ENCODE data around the gene FHOD3. TPM values are rescaled to one million over a fixed set of nuclear protein-coding genes. Genes with fewer than 3 reads are reported as not detected.

The FHOD3 gene
- total and polyA plus RNA-seq, 2 of the 13 experiments (the other 11 are each of a cell fraction or from before 2014, with no cell fraction given) = 0.07 TPM; not detected in 1

GRCh38 chr18:36709315-36709714 is 411.8 kb downstream of the FHOD3 start:
- BruUV-seq (replicated peaks) = no TSS peak
- 14% methylated on average over 5 of the region's 6 CpGs for WGBS (ENCODE audit: low lambda C conversion rate)
- Histone ChIP-seq H3K9me3 (ENCODE audit: low read length) (no peaks in the 10 kb centered on the region), H2AFZ (ENCODE audit: low read length) (no peak overlapping the region), H3K27ac (ENCODE audit: extremely low read length, insufficient read depth, low read length) (no peak overlapping the region), H3K36me3 (replicated peaks in 1 of 2; ENCODE audit: control insufficient read depth in 1 of 2, insufficient read depth in 2 of 2, low read length in 2 of 2) (no peaks in the 10 kb centered on the region), H3K4me2 (ENCODE audit: low read depth, low read length) (no peak overlapping the region), H3K27me3 (ENCODE audit: control insufficient read depth in 1 of 2, insufficient read depth in 2 of 2, low read length in 2 of 2) (peaks cover 7 to 28% of the 10 kb centered on the region in 2 experiments; a peak in 4 of 5 replicates), H4K20me1 (ENCODE audit: insufficient read depth, low read length) (no peaks in the 10 kb centered on the region), H3K4me3 (replicated peaks in 1 of 3; ENCODE audit: insufficient read depth in 1 of 3, low read depth in 2 of 3, low read length in 3 of 3) (no peak overlapping the region), H3K79me2 (ENCODE audit: insufficient read depth, low read length) (no peaks in the 10 kb centered on the region), H3K9ac (ENCODE audit: insufficient read depth, low read depth, low read length) (no peak overlapping the region), H3K4me1 (ENCODE audit: insufficient read depth, low read length) (no peaks in the 10 kb centered on the region)
- intact Hi-C loops (cut with micrococcal nuclease; ENCODE audit: unreplicated experiment) (no loop called here), in situ Hi-C loops (cut with HindIII; ENCODE audit: extremely low pct_ligation_motif_present, low pct_unique_long_range_greater_than_20kb) (no loop called here)
- TF ChIP-seq NPAS2 (CRISPR knock-in tag; IDR thresholded peaks at IDR 0.05; ENCODE audit: borderline replicate concordance) (no peak), ZNF510 (CRISPR knock-in tag; IDR thresholded peaks at IDR 0.05; ENCODE audit: low read depth) (no peak), PLSCR1 (CRISPR knock-in tag; IDR thresholded peaks at IDR 0.05; ENCODE audit: borderline replicate concordance) (no peak), ZNF782 (CRISPR knock-in tag; IDR thresholded peaks at IDR 0.05; ENCODE audit: borderline replicate concordance) (no peak), ZNF75D (CRISPR knock-in tag; IDR thresholded peaks at IDR 0.05; ENCODE audit: borderline replicate concordance) (no peak), SCMH1 (CRISPR knock-in tag; IDR thresholded peaks at IDR 0.05; ENCODE audit: borderline replicate concordance) (no peak), MYPOP (CRISPR knock-in tag; IDR thresholded peaks at IDR 0.05) (no peak), HDAC2 (CRISPR knock-in tag; IDR thresholded peaks at IDR 0.05) (no peak), ELF1 (CRISPR knock-in tag; IDR thresholded peaks at IDR 0.05) (no peak)
- TF ChIP-seq, protein P1, sequence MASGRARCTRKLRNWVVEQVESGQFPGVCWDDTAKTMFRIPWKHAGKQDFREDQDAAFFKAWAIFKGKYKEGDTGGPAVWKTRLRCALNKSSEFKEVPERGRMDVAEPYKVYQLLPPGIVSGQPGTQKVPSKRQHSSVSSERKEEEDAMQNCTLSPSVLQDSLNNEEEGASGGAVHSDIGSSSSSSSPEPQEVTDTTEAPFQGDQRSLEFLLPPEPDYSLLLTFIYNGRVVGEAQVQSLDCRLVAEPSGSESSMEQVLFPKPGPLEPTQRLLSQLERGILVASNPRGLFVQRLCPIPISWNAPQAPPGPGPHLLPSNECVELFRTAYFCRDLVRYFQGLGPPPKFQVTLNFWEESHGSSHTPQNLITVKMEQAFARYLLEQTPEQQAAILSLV (CRISPR knock-in tag; IDR thresholded peaks at IDR 0.05; ENCODE audit: borderline replicate concordance) = no peak
- CTCF ChIA-PET (ENCODE audit: low intra/inter-chr PET ratio, low total read pairs) = no interaction called here
- ATAC-seq (no peak), DNase-seq (ENCODE audit: low spot score) (no peak), FAIRE-seq (no peak)
- POLR2A ChIA-PET = no interaction called here

Data from HepG2 (cell line).